Stomach smooth muscle (tissue), 2 donors: Measurements from ENCODE around the gene RBM4.
A peak's percentile ranks its signal among the peaks of the same experiment; 100 is the strongest.
"Not testable (repeated sequence)": the region's sequence is repeated elsewhere in the genome, so short reads cannot be mapped to it uniquely, and the experiment has no call there.

Experiments used
- H3K27ac ChIP-seq: one replicate; pipeline ENCODE4 v1.7.0; 2013; ENCODE audit warnings: mild to moderate bottlenecking, low read length, inconsistent platforms
- H3K27me3 ChIP-seq, 2 donors: one replicate each; pipeline ENCODE4 v1.7.0; 2013; ENCODE audit warnings: low read length in 2 of 2; ENCODE audit not compliant: insufficient read depth in 2 of 2, control insufficient read depth in 1 of 2
- H3K36me3 ChIP-seq, 2 donors: one replicate each; pipeline ENCODE4 v1.7.0; 2013; ENCODE audit warnings: low read length in 2 of 2; ENCODE audit not compliant: control insufficient read depth in 2 of 2, insufficient read depth in 2 of 2
- H3K4me1 ChIP-seq: one replicate; pipeline ENCODE4 v1.7.0; 2013; ENCODE audit warnings: low read length; ENCODE audit not compliant: control insufficient read depth, insufficient read depth
- H3K4me3 ChIP-seq, 2 donors: one replicate each; pipeline ENCODE4 v1.7.0; 2013; ENCODE audit warnings: low read length in 2 of 2
- H3K9ac ChIP-seq, 2 donors: one replicate each; pipeline ENCODE4 v1.7.0; 2013; ENCODE audit warnings: low read length in 2 of 2, mild to moderate bottlenecking in 1 of 2
- H3K9me3 ChIP-seq, 2 donors: one replicate each; pipeline ENCODE4 v1.7.0; 2013; ENCODE audit warnings: low read length in 2 of 2; ENCODE audit not compliant: control insufficient read depth in 2 of 2
- donor health status: healthy.
- donor health status: Pancreatic carcinoma.

The RBM4 gene

DNA sequence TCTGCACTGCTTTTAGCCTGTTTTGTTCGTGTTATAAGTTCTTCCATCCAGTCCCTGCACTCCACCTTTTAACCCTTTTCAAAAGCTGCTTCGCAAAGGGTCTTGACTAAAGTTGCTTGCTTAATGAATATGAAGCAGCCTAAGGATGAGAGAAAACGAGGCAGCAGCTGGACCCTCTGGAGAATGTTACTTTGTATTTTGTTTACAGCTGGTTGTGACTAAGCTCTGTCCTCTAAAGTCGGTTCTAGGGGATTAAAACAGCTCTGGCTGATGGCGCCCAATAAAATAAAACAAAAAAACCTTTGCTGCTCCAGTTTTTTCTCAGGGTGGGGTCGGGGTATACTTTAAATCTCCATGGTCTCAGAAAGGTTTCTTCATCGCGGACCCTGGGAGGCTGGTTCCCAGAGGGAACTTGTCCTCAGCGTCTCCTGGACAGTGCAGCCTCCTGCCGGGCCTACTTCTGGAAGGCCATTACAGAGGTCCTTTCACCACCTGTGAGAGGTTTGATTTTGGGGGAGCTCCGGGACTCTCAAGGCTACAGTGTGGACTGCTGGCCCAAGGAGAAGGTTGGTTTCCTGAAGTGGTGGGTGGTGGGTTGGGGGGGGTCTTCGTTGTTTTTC, 836 bp upstream of the RBM4 start:
- Histone ChIP-seq H3K27me3 (no peaks in the 10 kb centered on the region), H3K9ac (peak overlapping the region; percentile 64 to 69), H3K36me3 (peaks cover 8 to 12% of the 10 kb centered on the region in 2 donors), H3K9me3 (no peaks in the 10 kb centered on the region), H3K4me1 (peaks cover 49% of the 10 kb centered on the region), H3K27ac (peak overlapping the region; percentile 91), H3K4me3 (peak overlapping the region; percentile 68 to 96)

- Histone ChIP-seq H3K4me1 (peaks cover 60% of the 10 kb centered on the region), H3K9ac (peak overlapping the region; percentile 96 to 98), H3K27ac (peak overlapping the region; percentile 91), H3K4me3 (peak overlapping the region; percentile 78 to 96), H3K9me3 (no peaks in the 10 kb centered on the region), H3K36me3 (peaks cover 24 to 25% of the 10 kb centered on the region in 2 donors), H3K27me3 (no peaks in the 10 kb centered on the region)
Measured at GRCh38 chr11:66639066-66639813, 737 bp downstream of the RBM4 start.

GRCh38 chr11:66639814-66640340, 1.4 kb downstream of the RBM4 start:
- H3K27me3 ChIP-seq, H3K9me3 ChIP-seq, H3K9ac ChIP-seq, H3K27ac ChIP-seq: not testable (repeated sequence)
- Histone ChIP-seq H3K4me1 (peaks cover 67% of the 10 kb centered on the region), H3K4me3 (peak overlapping the region; percentile 78 to 96), H3K36me3 (peaks cover 29 to 30% of the 10 kb centered on the region in 2 donors)

- H3K27ac ChIP-seq = no peak overlapping the region
- peak overlapping the region; percentile 13 to 57 for H3K4me3 ChIP-seq
- H3K27me3 ChIP-seq = no peaks in the 10 kb centered on the region
- H3K4me1 ChIP-seq = peaks cover 82% of the 10 kb centered on the region
- H3K36me3 ChIP-seq = peaks cover 45 to 46% of the 10 kb centered on the region in 2 donors
- H3K9me3 ChIP-seq = no peaks in the 10 kb centered on the region
- H3K9ac ChIP-seq = peak overlapping the region in 1 of 2 donors; percentile 25
Measured at GRCh38 chr11:66641834-66642233, 3.3 kb downstream of the RBM4 start.

DNA sequence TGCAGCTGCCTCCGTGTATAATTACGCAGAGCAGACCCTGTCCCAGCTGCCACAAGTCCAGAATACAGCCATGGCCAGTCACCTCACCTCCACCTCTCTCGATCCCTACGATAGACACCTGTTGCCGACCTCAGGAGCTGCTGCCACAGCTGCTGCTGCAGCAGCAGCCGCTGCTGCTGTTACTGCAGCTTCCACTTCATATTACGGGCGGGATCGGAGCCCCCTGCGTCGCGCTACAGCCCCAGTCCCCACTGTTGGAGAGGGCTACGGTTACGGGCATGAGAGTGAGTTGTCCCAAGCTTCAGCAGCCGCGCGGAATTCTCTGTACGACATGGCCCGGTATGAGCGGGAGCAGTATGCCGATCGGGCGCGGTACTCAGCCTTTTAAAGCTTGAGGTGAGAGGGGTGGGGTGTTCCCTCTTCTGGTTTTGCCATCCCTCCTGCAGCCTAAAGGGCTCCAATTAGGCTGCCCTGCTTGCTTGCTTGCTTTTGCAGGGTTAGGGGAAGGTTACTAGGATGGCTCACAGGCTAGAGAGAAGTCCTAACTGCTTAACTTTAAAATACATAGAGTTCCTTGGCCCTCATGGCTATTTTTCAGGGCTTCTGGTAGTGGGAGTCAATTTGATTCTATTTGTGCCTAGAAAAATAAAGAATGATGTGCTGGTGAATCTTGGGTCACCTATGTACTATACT, 5.4 kb downstream of the RBM4 start:
- Histone ChIP-seq H3K27ac (no peak overlapping the region), H3K9ac (no peak overlapping the region), H3K36me3 (peaks cover 52 to 53% of the 10 kb centered on the region in 2 donors), H3K4me1 (peaks cover 70% of the 10 kb centered on the region), H3K4me3 (peak overlapping the region in 1 of 2 donors; percentile 57), H3K9me3 (no peaks in the 10 kb centered on the region), H3K27me3 (no peaks in the 10 kb centered on the region)

DNA sequence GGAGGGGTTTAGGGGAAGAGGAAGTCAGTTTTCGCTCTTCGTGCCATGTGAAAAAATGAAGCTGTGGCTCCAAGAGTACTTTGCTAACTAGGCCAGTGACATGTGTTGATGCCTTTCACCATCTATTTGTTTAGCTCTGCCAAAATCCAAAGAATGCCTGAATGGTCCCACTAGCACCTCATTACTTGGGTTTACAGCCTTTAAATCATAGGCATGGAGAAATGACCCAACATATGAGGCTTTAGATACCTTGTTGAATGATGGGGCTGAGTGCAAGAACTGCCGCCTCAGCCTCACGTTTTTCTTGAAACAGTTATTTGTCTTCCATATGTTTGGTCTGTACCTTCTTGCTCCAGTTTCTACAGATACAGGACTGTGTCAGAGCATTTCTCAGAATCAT, 8.3 kb downstream of the RBM4 start:
- Histone ChIP-seq H3K4me3 (no peak overlapping the region), H3K9ac (no peak overlapping the region), H3K4me1 (peaks cover 47% of the 10 kb centered on the region), H3K36me3 (peaks cover 50 to 55% of the 10 kb centered on the region in 2 donors), H3K27me3 (no peaks in the 10 kb centered on the region), H3K9me3 (no peaks in the 10 kb centered on the region), H3K27ac (no peak overlapping the region)

- Histone ChIP-seq H3K36me3 (peaks cover 39 to 40% of the 10 kb centered on the region in 2 donors), H3K9ac (no peak overlapping the region), H3K27ac (no peak overlapping the region), H3K9me3 (no peaks in the 10 kb centered on the region), H3K4me3 (no peak overlapping the region), H3K27me3 (no peaks in the 10 kb centered on the region), H3K4me1 (peaks cover 16% of the 10 kb centered on the region)
Measured at GRCh38 chr11:66649903-66650302, 11.4 kb downstream of the RBM4 start.

- Histone ChIP-seq H3K36me3 (peaks cover 31 to 32% of the 10 kb centered on the region in 2 donors), H3K4me3 (no peak overlapping the region), H3K27ac (no peak overlapping the region), H3K9ac (no peak overlapping the region), H3K9me3 (no peaks in the 10 kb centered on the region), H3K4me1 (peaks cover 10% of the 10 kb centered on the region), H3K27me3 (no peaks in the 10 kb centered on the region)
Measured at GRCh38 chr11:66651016-66651415, 12.5 kb downstream of the RBM4 start.

DNA sequence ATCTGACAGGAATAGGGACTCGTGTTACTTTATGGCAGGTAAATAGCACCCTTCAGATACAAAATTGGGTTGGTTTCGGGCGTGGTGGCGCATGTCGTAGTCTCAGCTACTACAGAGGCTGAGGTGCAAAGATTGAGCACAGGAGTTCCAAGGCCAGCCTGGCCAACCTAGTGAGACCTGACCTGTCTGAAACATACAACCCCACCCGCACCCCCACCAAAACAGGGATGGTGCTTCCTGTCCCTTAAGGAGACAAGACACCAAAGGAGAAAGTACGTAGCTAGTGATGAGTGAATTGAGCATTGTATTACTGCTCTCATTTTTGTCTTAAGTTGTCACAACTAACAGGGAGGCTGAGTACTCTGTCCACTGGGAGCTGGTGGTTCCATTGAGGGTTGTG, 14.1 kb downstream of the RBM4 start:
- H3K36me3 ChIP-seq = peaks cover 16 to 17% of the 10 kb centered on the region in 2 donors
- no peaks in the 10 kb centered on the region for H3K4me1 ChIP-seq
- H3K9ac ChIP-seq = no peak overlapping the region
- H3K27ac ChIP-seq = no peak overlapping the region
- no peaks in the 10 kb centered on the region for H3K27me3 ChIP-seq
- H3K4me3 ChIP-seq = no peak overlapping the region
- no peaks in the 10 kb centered on the region for H3K9me3 ChIP-seq

DNA sequence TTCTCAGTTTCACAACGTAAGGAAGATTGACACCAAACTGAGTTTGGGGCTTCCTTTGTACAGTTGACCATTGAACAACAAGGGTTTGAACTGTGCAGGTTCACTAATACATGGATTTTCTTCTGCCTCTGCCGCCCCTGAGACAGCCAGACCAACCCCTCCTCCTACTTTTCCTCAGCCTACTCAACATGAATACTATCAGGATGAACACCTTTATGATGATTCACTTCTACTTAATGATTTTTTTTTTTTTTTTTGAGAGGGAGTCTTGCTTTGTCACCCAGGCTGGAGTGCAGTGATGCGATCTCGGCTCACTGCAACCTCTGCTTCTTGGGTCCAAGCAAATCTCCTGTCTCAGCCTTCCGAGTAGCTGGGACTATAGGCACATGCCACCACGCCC, 14.6 kb downstream of the RBM4 start:
- no peak overlapping the region for H3K4me3 ChIP-seq
- no peak overlapping the region for H3K27ac ChIP-seq
- H3K36me3 ChIP-seq = peaks cover 16 to 17% of the 10 kb centered on the region in 2 donors
- no peaks in the 10 kb centered on the region for H3K4me1 ChIP-seq
- H3K9me3 ChIP-seq = no peaks in the 10 kb centered on the region
- H3K27me3 ChIP-seq = no peaks in the 10 kb centered on the region
- no peak overlapping the region for H3K9ac ChIP-seq
